ENCODE results near the gene RABEP2.
A peak's percentile ranks its signal among the peaks of the same experiment; 100 is the strongest.
"Not testable (repeated sequence)": the region's sequence is repeated elsewhere in the genome, so short reads cannot be mapped to it uniquely, and the experiment has no call there.

The RABEP2 gene

DNA sequence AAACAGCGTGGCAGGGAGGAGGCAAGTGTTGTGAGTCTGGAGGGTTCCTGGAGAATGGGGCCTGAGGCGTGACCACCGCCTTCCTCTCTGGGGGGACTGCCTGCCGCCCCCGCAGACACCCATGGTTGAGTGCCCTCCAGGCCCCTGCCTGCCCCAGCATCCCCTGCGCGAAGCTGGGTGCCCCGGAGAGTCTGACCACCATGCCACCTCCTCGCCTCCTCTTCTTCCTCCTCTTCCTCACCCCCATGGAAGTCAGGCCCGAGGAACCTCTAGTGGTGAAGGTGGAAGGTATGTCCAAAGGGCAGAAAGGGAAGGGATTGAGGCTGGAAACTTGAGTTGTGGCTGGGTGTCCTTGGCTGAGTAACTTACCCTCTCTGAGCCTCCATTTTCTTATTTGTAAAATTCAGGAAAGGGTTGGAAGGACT, 6.8 kb upstream of the RABEP2 start, which contains the start of gene CD19:
Gene CD19 (plus strand): TSS at position 171 of the 425 bp plus-strand sequence. CDS start 30 bp downstream, at position 201.
- DNase-seq: no peak

- DNase-seq: no peak
Measured at GRCh38 chr16:28930652-28931051, 5.6 kb upstream of the RABEP2 start.

GRCh38 chr16:28930203-28930602, 5.2 kb upstream of the RABEP2 start:
- DNase-seq: no peak

DNA sequence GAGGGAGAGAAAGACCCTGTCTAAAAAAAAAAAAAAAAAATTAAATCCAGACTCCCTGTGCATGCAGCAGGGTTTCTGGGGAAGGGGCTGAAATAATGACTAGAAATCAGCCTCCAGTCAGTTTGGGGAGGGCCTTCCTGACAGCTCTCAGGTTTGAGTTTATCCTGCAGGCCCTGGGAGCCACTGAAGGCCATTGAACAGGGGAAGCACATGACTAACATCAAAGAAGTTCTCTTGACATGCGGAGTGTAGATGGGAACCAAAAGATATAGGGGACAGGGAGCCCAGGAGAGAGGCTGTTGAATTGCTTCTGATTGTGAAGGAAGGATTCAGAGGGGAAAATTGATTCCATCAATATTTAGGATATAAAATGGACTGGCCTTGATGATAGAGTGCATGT, 2.8 kb upstream of the RABEP2 start:
- no peak for DNase-seq

DNA sequence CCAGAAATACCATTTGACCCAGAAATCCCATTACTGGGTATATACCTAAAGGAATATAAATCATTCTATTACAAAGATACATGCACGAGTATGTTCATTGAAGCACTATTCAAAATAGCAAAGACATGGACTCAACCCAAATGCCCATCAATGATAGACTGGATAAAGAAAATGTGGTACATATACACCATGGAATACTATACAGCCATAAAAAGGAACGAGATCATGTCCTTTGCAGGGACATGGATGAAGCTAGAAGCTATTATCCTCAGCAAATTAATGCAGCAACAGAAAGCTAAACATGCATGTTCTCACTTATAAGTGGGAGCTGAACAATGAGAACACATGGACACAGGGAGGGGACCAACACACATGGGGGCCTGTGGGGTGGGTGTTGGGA, 1.2 kb upstream of the RABEP2 start:
- DNase-seq: not testable (repeated sequence)

DNA sequence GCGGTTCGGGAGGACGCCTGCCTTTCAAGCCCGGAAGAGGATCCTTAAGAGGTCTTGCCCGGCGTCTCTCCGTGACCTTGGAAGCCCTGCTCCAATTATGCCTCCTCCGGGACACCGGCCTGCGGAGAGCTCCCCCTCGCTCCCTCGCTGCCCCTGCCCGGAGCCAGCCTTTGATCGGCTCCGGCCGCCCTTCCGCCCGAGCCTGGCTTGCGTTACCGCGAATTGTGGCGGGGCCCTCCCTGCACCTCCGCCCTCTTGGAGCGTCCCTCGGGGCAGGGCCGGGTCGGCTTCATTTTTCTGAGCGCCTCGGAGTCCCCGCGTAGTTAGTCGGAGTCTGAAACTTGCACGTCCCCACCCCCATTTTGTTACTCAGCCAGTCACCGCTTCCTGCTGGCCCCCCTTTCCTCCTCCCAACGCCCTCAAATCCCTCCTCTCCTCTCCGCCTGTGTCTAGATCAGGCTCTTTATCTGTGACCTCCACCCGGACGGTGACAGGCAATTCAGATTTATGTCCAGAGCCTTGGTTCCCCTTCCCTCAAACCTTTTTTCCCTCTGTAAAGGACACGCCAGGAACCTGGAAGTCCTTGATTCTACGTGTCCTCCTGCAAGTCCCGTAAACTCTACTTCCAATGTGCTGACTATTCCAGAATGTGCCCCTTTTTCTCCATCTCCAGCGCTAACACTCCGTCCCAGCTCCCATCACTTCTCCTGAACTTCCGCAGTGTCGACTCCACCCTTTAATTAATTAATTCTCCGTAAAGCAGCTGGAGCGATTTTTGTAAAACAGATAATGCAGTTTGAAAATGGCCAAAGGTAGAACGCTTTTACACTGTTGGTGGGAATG, 569 bp upstream of the RABEP2 start:
- DNase-seq: peak; percentile 22

DNA sequence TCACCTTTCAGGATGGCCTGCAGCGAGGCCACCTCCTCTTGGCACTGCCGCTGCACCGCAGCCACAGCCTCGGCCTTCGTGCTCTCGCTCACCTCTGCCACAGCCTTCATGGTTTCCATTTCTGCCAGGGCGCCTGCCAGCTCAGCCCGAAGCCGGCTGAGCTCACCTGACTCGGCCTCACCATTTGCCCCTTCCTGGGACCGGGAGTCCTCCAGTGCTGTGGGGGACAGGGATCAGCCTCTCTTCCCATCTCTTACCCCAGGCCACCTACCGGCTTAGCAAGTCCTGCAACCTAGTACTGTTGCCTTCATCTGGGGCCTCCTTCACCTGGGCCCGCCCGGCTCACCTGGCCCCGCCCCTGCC, 658 bp downstream of the RABEP2 start:
- no peak for DNase-seq

DNA sequence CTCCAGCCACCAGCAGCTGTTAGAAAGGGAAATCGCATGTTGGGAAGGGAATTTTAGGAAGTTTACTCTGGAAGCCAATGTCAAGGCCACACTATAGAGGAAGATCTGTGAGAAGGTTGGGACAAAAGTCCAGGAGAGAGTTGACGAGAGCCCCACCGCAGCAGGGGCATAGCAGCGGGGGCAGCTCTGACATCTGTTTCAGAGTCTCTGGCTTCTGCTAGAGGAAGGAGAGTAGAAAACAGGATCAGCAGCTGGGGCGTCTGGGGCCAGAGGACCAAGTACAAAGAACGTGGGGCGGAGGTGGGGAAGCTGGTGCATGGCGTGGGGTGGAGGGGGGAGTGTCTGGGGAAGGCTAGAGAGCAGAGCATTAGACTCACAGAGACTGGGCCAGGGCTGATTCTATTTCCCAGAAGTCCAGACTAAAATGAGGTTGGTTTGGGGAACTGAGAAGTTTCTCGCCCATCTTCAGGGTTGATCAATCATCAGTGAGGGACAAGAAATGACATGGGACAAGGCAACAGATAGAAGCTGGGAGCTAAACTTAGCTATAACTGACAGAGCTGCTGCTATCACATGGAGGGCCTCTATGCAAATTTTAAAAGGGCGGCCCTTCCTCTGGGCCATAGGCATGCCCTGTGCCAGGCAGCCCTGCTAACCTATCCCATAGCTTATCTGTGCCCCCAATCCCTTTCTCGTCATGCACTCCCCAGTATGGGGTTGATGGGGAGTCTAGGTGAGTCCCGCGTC, 1.2 kb downstream of the RABEP2 start:
- DNase-seq: no peak

- DNase-seq: no peak
Measured at GRCh38 chr16:28923231-28923587, 1.8 kb downstream of the RABEP2 start.

DNA sequence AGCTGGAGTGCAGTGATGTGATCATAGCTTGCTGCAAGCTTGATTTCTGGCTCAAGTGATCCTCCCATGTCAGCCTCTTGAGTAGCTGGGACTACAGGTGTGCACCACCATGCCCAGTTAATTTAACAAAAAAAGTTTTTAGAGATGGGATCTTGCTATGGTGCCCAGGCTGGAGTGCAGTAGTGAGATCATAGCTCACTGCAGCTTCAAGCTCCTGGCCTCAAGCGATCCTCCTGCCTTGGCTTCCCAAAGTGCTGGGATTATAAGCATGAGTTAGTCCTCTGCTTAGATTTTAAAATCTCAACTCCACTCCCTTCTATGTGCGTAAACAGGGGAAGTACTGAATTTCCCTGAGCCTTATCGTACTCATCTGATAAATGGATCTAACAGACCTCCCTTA, 6.3 kb downstream of the RABEP2 start:
- no peak for DNase-seq

DNA sequence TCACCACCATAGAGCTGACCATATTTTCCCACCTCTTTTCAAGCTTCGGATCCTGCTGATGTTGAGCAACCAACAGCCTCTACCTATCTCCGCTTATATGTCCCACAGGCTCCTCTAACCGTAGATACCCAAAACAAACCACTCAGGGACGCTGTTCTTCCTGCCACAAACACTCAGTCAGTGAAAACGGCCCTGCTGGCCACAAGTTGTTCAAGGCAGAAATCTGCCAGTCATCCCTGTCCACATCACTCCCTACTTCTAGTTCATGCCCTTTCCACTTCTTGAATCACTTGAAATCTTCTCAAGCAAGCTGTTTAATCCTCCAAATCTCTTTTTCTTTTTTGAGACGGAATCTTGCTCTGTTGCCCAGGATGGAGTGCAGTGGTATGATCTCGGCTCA, 7.9 kb downstream of the RABEP2 start:
- DNase-seq: no peak

DNA sequence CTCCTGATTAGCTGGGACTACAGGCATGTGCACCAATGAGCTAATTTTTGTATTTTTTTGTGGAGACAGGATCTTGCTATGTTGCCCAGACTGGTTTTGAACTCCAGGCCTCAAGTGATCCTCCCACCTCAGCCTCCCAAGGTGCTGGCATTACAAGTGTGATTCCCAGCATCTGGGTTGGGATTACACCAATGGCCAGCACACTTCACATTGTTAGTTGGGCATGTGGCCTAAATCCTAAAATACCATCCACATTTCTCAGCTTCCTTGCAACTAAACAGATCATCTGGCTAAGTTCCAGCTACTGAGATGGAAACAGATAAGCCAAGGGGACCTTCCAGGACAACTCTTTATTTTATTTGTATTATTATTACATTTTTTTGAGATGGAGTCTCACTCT, 9.9 kb downstream of the RABEP2 start:
- no peak for DNase-seq

DNA sequence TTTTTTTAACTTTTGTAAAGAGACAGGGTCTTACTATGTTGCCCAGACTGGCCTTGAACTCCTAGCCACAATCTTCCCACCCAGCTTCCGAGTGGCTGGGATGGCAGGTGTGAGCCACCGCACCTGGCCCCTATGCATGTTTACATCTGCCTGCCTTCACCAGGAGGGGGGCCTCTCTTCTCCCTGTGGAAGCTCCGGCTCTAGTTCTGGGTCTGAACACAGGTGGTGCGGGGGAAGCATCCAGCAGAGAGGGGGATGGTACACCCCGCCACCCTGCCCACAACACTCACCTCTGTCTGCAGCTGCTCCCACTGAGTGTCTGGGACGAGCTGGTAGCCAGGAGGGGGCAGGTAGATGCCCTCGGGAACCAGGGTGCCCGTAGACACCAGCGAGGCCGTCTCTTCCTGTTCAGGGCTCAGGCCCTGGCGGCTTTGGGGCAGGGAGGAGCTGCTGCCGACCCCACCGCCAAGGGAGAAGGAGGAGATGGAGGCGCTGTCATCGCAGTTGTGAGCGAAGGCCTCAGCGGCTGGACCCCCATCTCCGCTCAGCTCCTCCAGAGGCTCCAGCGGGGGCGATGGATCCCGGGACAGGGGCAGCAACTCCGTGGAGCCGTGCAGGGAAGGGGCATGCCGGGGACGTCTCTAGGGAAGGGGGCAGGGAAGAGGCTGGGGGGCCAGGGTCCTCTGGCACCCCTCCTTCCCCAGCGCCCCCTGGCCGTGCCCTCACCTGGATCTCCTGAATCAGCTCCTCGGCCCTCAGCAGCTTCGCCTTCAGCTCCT, 10.9 kb downstream of the RABEP2 start:
- DNase-seq: no peak

DNA sequence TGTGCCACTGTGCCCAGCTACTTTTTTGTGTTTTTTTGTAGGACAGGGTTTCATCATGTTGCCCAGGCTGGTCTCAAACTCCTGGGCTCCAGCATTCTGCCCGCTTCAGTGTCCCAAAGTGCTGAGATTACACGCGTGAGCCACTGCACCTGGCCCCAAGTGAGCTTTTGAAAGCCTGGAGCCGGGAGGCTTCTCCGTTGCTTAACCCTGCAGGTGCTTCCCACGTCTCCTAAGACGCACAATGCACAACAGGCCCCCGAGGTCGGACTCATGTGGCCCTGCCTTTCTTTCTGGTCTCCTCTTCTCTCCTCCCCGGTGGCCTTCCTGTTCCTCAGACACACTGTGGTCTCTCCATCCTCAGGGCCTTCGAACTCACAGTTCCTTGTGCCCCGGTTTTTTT, 12.5 kb downstream of the RABEP2 start:
- DNase-seq: no peak

- DNase-seq: no peak
Measured at GRCh38 chr16:28910086-28911031, 14.7 kb downstream of the RABEP2 start.

GRCh38 chr16:28905800-28906372, 19.2 kb downstream of the RABEP2 start:
- no peak for DNase-seq

GRCh38 chr16:28905229-28905754, 19.7 kb downstream of the RABEP2 start:
- no peak for DNase-seq

GRCh38 chr16:28904828-28905227, 20.2 kb downstream of the RABEP2 start:
- DNase-seq: no peak

GRCh38 chr16:28904363-28904762, 20.7 kb downstream of the RABEP2 start:
- no peak for DNase-seq

DNA sequence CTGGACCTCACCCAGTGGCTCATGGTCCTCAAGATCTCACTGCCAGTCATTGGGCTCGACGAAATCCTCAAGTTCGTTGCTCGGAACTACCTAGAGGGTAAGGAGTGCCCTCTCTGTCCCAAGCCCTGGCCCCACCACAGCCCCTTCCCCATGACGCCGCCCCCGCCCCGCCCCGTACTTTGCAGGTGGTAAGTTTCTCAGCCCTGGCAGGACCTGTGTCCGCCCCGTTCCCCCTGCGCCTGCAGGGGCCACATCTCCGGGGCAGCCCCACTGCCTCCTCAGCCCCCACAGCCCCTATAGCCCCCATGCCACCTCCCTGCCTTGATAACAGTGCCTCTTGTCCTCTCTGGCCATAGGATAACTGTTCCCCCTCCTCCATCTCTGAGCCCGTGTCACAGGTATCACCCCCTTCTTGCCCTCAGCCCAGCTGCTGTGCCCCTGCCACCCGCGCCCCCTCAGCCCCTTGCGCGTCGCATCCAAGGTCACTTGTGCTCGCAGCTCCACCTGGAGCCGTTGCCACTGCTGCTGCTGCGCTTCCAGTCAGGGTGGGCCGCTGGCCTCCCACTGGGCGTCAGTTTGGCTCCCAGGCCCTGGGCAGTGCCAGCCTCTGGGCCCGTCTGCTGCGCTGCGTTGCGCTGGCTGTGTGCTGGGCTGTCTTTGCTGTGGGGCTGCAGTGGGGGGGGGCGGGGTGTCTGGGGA, 21.5 kb downstream of the RABEP2 start:
- DNase-seq: no peak

GRCh38 chr16:28902909-28903308, 22.1 kb downstream of the RABEP2 start:
- DNase-seq: no peak
